HG03159 (cell line): ENCODE results near the gene RTKN2.
"Not testable (repeated sequence)": the region's sequence is repeated elsewhere in the genome, so short reads cannot be mapped to it uniquely, and the experiment has no call there.

Experiments
- ATAC-seq: cut with Tn5 transposase; IDR thresholded peaks from one replicate; pipeline ENCODE4 v1.9.1; 2021; ENCODE audit warnings: mild to moderate bottlenecking, moderate library complexity; ENCODE audit not compliant: unreplicated experiment

RTKN2 gene

GRCh38 chr10:62268399-62269114, at the start of gene RTKN2:
Gene RTKN2 (minus strand): TSS chr10:62268844. CDS start chr10:62268610, 234 bp downstream.
- ATAC-seq: peak; percentile 72

GRCh38 chr10:62317257-62317656, 48.6 kb upstream of the RTKN2 start:
- no peak for ATAC-seq

GRCh38 chr10:62309254-62309653, 40.6 kb upstream of the RTKN2 start:
- no peak for ATAC-seq

GRCh38 chr10:62308101-62308500, 39.5 kb upstream of the RTKN2 start:
- ATAC-seq: no peak

GRCh38 chr10:62307635-62308034, 39.0 kb upstream of the RTKN2 start:
- no peak for ATAC-seq

GRCh38 chr10:62306663-62307062, 38.0 kb upstream of the RTKN2 start:
- ATAC-seq: no peak

- ATAC-seq: no peak
Measured at GRCh38 chr10:62305813-62306212, 37.2 kb upstream of the RTKN2 start.

- no peak for ATAC-seq
Measured at GRCh38 chr10:62303922-62304321, 35.3 kb upstream of the RTKN2 start.

GRCh38 chr10:62302760-62303159, 34.1 kb upstream of the RTKN2 start:
- ATAC-seq: no peak

GRCh38 chr10:62297857-62298256, 29.2 kb upstream of the RTKN2 start:
- ATAC-seq: no peak

- no peak for ATAC-seq
Measured at GRCh38 chr10:62284221-62284620, 15.6 kb upstream of the RTKN2 start.

- not testable (repeated sequence) for ATAC-seq
Measured at GRCh38 chr10:62281348-62281747, 12.7 kb upstream of the RTKN2 start.

- not testable (repeated sequence) for ATAC-seq
Measured at GRCh38 chr10:62280392-62280791, 11.7 kb upstream of the RTKN2 start.

- no peak for ATAC-seq
Measured at GRCh38 chr10:62278441-62278910, 9.8 kb upstream of the RTKN2 start.

- ATAC-seq: no peak
Measured at GRCh38 chr10:62277971-62278370, 9.3 kb upstream of the RTKN2 start.

GRCh38 chr10:62270020-62270419, 1.4 kb upstream of the RTKN2 start:
- no peak for ATAC-seq

GRCh38 chr10:62268027-62268398, 631 bp downstream of the RTKN2 start:
- ATAC-seq: peak; percentile 3

- ATAC-seq: no peak
Measured at GRCh38 chr10:62266611-62267010, 2.0 kb downstream of the RTKN2 start.

GRCh38 chr10:62266147-62266546, 2.5 kb downstream of the RTKN2 start:
- no peak for ATAC-seq

- peak; percentile 49 for ATAC-seq
Measured at GRCh38 chr10:62264702-62265436, 3.8 kb downstream of the RTKN2 start.

- no peak for ATAC-seq
Measured at GRCh38 chr10:62264126-62264525, 4.5 kb downstream of the RTKN2 start.

- no peak for ATAC-seq
Measured at GRCh38 chr10:62261666-62262065, 7.0 kb downstream of the RTKN2 start.
